H1 (cell line): ENCODE measurements around the gene CCDC15. TPM values are rescaled to one million over a fixed set of nuclear protein-coding genes. Genes with fewer than 3 reads are reported as not detected.
"Not testable (repeated sequence)": the region's sequence is repeated elsewhere in the genome, so short reads cannot be mapped to it uniquely, and the experiment has no call there.

Experiments
- CTCF ChIA-PET: fragments of 300-600 bp; sonication (Branson Sonifier 250); formaldehyde crosslinking; loops from one replicate; lab custom pipeline; 2021; ENCODE audit not compliant: partially characterized antibody; lab: Charles Lee
- POLR2A ChIA-PET: fragments of 300-600 bp; sonication (Branson Sonifier 250); formaldehyde crosslinking; loops from one replicate; lab custom pipeline; 2021; ENCODE audit warnings: inconsistent platforms; ENCODE audit not compliant: partially characterized antibody; lab: Charles Lee
- DNase-seq, 2 experiments: peaks; one replicate each; pipeline versions ENCODE4 v3.0.0 to v3.0.0-alpha.2; 2010 to 2022; ENCODE audit warnings: low spot score in 2 of 2, low read depth in 1 of 2, mixed read lengths in 1 of 2
- FAIRE-seq: peaks from 2 replicates; lab custom pipeline; 2011; peaks lifted over from hg19 to GRCh38; lab: Jason Lieb, UNC
- H2AFZ ChIP-seq: 2 replicates; pipeline ENCODE4 v1.8.1; 2012; ENCODE audit warnings: low read length, inconsistent platforms
- H2AK5ac ChIP-seq: 2 replicates; pipeline ENCODE4 v1.6.1; 2013; ENCODE audit warnings: low read depth, low read length
- H2BK120ac ChIP-seq: replicated peaks from 2 replicates; pipeline ENCODE3; 2013; ENCODE audit warnings: low read depth, low read length, inconsistent platforms
- H2BK12ac ChIP-seq: 2 replicates; pipeline ENCODE4 v1.6.1; 2013; ENCODE audit warnings: low read depth, low read length
- H2BK15ac ChIP-seq: 2 replicates; pipeline ENCODE4 v1.6.1; 2013; ENCODE audit warnings: low read length
- H2BK20ac ChIP-seq: 2 replicates; pipeline ENCODE4 v1.6.1; 2013; ENCODE audit warnings: low read length
- H2BK5ac ChIP-seq: 2 replicates; pipeline ENCODE4 v1.6.1; 2013; ENCODE audit warnings: low read depth, low read length
- H3K14ac ChIP-seq: 2 replicates; pipeline ENCODE4 v1.6.1; 2013; ENCODE audit warnings: inconsistent platforms; ENCODE audit not compliant: insufficient read length
- H3K18ac ChIP-seq: 2 replicates; pipeline ENCODE4 v1.6.1; 2013; ENCODE audit warnings: low read length; ENCODE audit errors: extremely low read depth
- H3K23ac ChIP-seq: 2 replicates; pipeline ENCODE4 v1.6.1; 2013; ENCODE audit warnings: inconsistent platforms; ENCODE audit not compliant: insufficient read length
- H3K23me2 ChIP-seq: 2 replicates; pipeline ENCODE4 v1.6.1; 2013; ENCODE audit warnings: low read depth, low read length
- H3K27ac ChIP-seq: 2 replicates; pipeline ENCODE4 v1.6.1; 2011; ENCODE audit warnings: low read depth, low read length, inconsistent platforms
- H3K27me3 ChIP-seq, 4 experiments: replicated peaks in 1 of 4; 1 replicate in 1 of 4; 2 replicates in 3 of 4; pipeline versions ENCODE4 v1.6.1 to v1.8.1; 2011 to 2013; ENCODE audit warnings: low read length in 3 of 4, mild to moderate bottlenecking in 3 of 4, inconsistent platforms in 2 of 4, mixed read lengths in 2 of 4, moderate library complexity in 1 of 4; ENCODE audit not compliant: control insufficient read depth in 3 of 4, insufficient read depth in 3 of 4; ENCODE audit errors: extremely low read depth in 1 of 4
- H3K36me3 ChIP-seq, 4 experiments: 2 replicates each; pipeline versions ENCODE4 v1.6.1 to v1.8.1; 2011 to 2013; ENCODE audit warnings: mild to moderate bottlenecking in 4 of 4, low read length in 3 of 4, moderate library complexity in 2 of 4, control low read depth in 1 of 4, inconsistent platforms in 1 of 4; ENCODE audit not compliant: insufficient read depth in 4 of 4, control insufficient read depth in 2 of 4
- H3K4ac ChIP-seq: replicated peaks from 2 replicates; pipeline ENCODE3; 2013; ENCODE audit warnings: low read length, low read depth, mixed read lengths, inconsistent platforms; ENCODE audit not compliant: insufficient read length
- H3K4me1 ChIP-seq, 4 experiments: replicated peaks in 1 of 4; 1 replicate in 1 of 4; 2 replicates in 3 of 4; pipeline versions ENCODE4 v1.6.1 to v1.8.1; 2011 to 2013; ENCODE audit warnings: low read length in 3 of 4, inconsistent platforms in 2 of 4, mixed read lengths in 1 of 4; ENCODE audit not compliant: insufficient read depth in 4 of 4, control insufficient read depth in 3 of 4
- H3K4me2 ChIP-seq, 2 experiments: 2 replicates each; pipeline versions ENCODE4 v1.6.1 to v1.8.1; 2011 to 2013; ENCODE audit warnings: low read depth in 2 of 2, low read length in 2 of 2, control low read depth in 1 of 2, inconsistent platforms in 1 of 2, mild to moderate bottlenecking in 1 of 2; ENCODE audit not compliant: insufficient read depth in 1 of 2
- H3K4me3 ChIP-seq, 4 experiments: fragments of 200-600, 300-600 bp in 1 of 4; sonication (generic), shearing (Covaris generic), sonication (Bioruptor Twin) in 1 of 4; 2 replicates each; pipeline versions ENCODE4 v1.5.1 to v1.8.1; 2011 to 2016; ENCODE audit warnings: low read length in 4 of 4, low read depth in 3 of 4, control low read depth in 2 of 4, inconsistent platforms in 2 of 4, mild to moderate bottlenecking in 2 of 4, mixed read lengths in 1 of 4, moderate library complexity in 1 of 4; ENCODE audit not compliant: insufficient read depth in 2 of 4; ENCODE audit errors: extremely low read depth in 1 of 4
- H3K56ac ChIP-seq: replicated peaks from 2 replicates; pipeline ENCODE3; 2013; ENCODE audit warnings: low read depth, mild to moderate bottlenecking, mixed read lengths, low read length, inconsistent platforms; ENCODE audit not compliant: insufficient read length
- H3K79me1 ChIP-seq: 2 replicates; pipeline ENCODE4 v1.6.1; 2013; ENCODE audit warnings: low read depth, low read length, control low read depth
- H3K79me2 ChIP-seq, 2 experiments: 2 replicates each; pipeline versions ENCODE4 v1.6.1 to v1.8.1; 2012 to 2013; ENCODE audit warnings: low read length in 2 of 2, mild to moderate bottlenecking in 2 of 2, inconsistent platforms in 1 of 2; ENCODE audit not compliant: insufficient read depth in 2 of 2, control insufficient read depth in 1 of 2
- H3K9ac ChIP-seq, 4 experiments: replicated peaks in 1 of 4; 1 replicate in 1 of 4; 2 replicates in 3 of 4; pipeline versions ENCODE4 v1.6.1 to v1.8.1; 2011 to 2013; ENCODE audit warnings: low read depth in 3 of 4, low read length in 3 of 4, control low read depth in 2 of 4, mild to moderate bottlenecking in 2 of 4, moderate library complexity in 2 of 4, inconsistent platforms in 1 of 4; ENCODE audit errors: extremely low read depth in 1 of 4
- H3K9me3 ChIP-seq, 2 experiments: 2 replicates each; pipeline versions ENCODE4 v1.6.1 to v1.8.1; 2012 to 2013; ENCODE audit warnings: mild to moderate bottlenecking in 2 of 2, moderate library complexity in 2 of 2, control low read depth in 1 of 2, inconsistent platforms in 1 of 2, low read depth in 1 of 2, low read length in 1 of 2, mixed read lengths in 1 of 2; ENCODE audit not compliant: insufficient read depth in 2 of 2
- H4K20me1 ChIP-seq, 2 experiments: replicated peaks in 1 of 2; 2 replicates each; pipeline versions ENCODE3 to v1.8.1; 2011 to 2013; ENCODE audit warnings: inconsistent platforms in 2 of 2, low read length in 2 of 2, mild to moderate bottlenecking in 1 of 2; ENCODE audit not compliant: insufficient read depth in 2 of 2, control insufficient read depth in 1 of 2
- H4K5ac ChIP-seq: 2 replicates; pipeline ENCODE4 v1.6.1; 2013; ENCODE audit warnings: low read length, low read depth, mixed read lengths, inconsistent platforms; ENCODE audit not compliant: insufficient read length
- H4K8ac ChIP-seq: 2 replicates; pipeline ENCODE4 v1.8.0; 2013; ENCODE audit warnings: mild to moderate bottlenecking, moderate library complexity, low read length, inconsistent platforms; ENCODE audit not compliant: insufficient read depth; ENCODE audit errors: extremely low read depth
- H4K91ac ChIP-seq: replicated peaks from 2 replicates; pipeline ENCODE3; 2013; ENCODE audit warnings: low read length, mixed read lengths, inconsistent platforms; ENCODE audit not compliant: insufficient read length
- WGBS, 2 experiments: shearing (Covaris generic) in 1 of 2; methylation state at CpG; one replicate each; pipeline versions ENCODE4 v1.1.6 to v1.1.7; 2013 to 2015; ENCODE audit warnings: low lambda C conversion rate in 2 of 2, mixed read lengths in 2 of 2, inconsistent platforms in 1 of 2, low coverage in 1 of 2, missing lambda C conversion rate in 1 of 2; ENCODE audit not compliant: insufficient replicate concordance in 2 of 2, insufficient coverage in 1 of 2, insufficient read length in 1 of 2; ENCODE audit errors: extremely low coverage in 1 of 2, missing lambda C conversion rate in 1 of 2; 5-methylcytosine and 5-hydroxymethylcytosine counted together
- polyA plus RNA-seq, 7 experiments: library from polyadenylated mRNA; depleted of rRNA in 3 of 7; stranded (reverse) in 5 of 7; unstranded in 2 of 7; fragments of >200 nt in 5 of 7; fragments of 200-250 nt in 2 of 7; gene quantifications; 1 replicate in 5 of 7; 2 replicates in 1 of 7; 4 replicates in 1 of 7; pipeline versions ENCODE4 v1.2.1 to v1.2.3, GENCODE V29; 2011 to 2013; ENCODE audit warnings: missing spikeins in 2 of 7, mixed read lengths in 2 of 7
- total RNA-seq: library from RNA; stranded (reverse); fragmentation: NEBNext Ultra II Directional; extraction: Animal tissue kit (Norgen Biotek cat#: 25700); gene quantifications from 2 replicates; pipeline ENCODE4 v1.2.1, GENCODE V29; 2021

The CCDC15 gene
- total and polyA plus RNA-seq, 2 of the 8 experiments (the other 6 are each of a cell fraction or from before 2014, with no cell fraction given), result 1.5 to 3.1 TPM

- H3K79me1 ChIP-seq, H3K23me2 ChIP-seq, H3K18ac ChIP-seq, H2BK120ac ChIP-seq, H2AK5ac ChIP-seq, H4K91ac ChIP-seq, H3K9me3 ChIP-seq, H2BK15ac ChIP-seq, H2BK12ac ChIP-seq, H3K56ac ChIP-seq, DNase-seq, H3K14ac ChIP-seq, H3K4me2 ChIP-seq, H3K4ac ChIP-seq, FAIRE-seq, H2BK20ac ChIP-seq, H3K23ac ChIP-seq, H3K9ac ChIP-seq, H3K27me3 ChIP-seq, H3K79me2 ChIP-seq, H3K4me3 ChIP-seq, H2AFZ ChIP-seq, H4K5ac ChIP-seq, H4K20me1 ChIP-seq, H3K36me3 ChIP-seq, H3K27ac ChIP-seq, H4K8ac ChIP-seq, POLR2A ChIA-PET, H3K4me1 ChIP-seq, H2BK5ac ChIP-seq: not testable (repeated sequence)
- WGBS, 2 experiments, result 83% methylated on average over 13 of the region's 13 CpGs; no CpG with 5 or more reads in 1 of the 2 experiments
- CTCF ChIA-PET, result interaction anchor here (0.8 to 5.6 kb wide), 4 partner anchors 107 to 389 kb away, joined by 3 to 26 read pairs (median 3); no protein-coding TSS in a partner anchor
These were observed 14.2 kb downstream of the CCDC15 start for GRCh38 chr11:124968197-124968596.
